WTC11 (cell line): Measurements from ENCODE around the gene ALDOA.

Experiments
- ATF3 ChIP-seq: sonication (generic); formaldehyde crosslinking; conservative IDR thresholded peaks from 2 replicates; pipeline ENCODE4 v1.8.1; 2022; ENCODE audit warnings: mild to moderate bottlenecking, missing genetic modification reagents
- CREB1 ChIP-seq: sonication (generic); formaldehyde crosslinking; IDR thresholded peaks from 2 replicates; pipeline ENCODE4 v1.8.0; 2023; ENCODE audit warnings: mild to moderate bottlenecking, missing genetic modification reagents
- JUN ChIP-seq: sonication (generic); formaldehyde crosslinking; IDR thresholded peaks from 2 replicates; pipeline ENCODE4 v1.8.0; 2023; ENCODE audit warnings: mild to moderate bottlenecking, missing genetic modification reagents
- SP1 ChIP-seq: sonication (generic); formaldehyde crosslinking; conservative IDR thresholded peaks from 2 replicates; pipeline ENCODE4 v1.8.1; 2022; ENCODE audit warnings: missing genetic modification reagents
- TCF7 ChIP-seq: sonication (generic); formaldehyde crosslinking; IDR thresholded peaks from 2 replicates; pipeline ENCODE4 v1.8.0; 2022; ENCODE audit warnings: mild to moderate bottlenecking, low read depth, missing genetic modification reagents, moderate library complexity
- ZSCAN18 ChIP-seq: fragments of 250-450 bp; sonication (Bioruptor Pico); IDR thresholded peaks from 2 replicates; pipeline ENCODE4 v2.1.2; 2022; ENCODE audit warnings: mild to moderate bottlenecking, moderate library complexity
- TF ChIP-seq, protein P1 (sequence below): fragments of 200-600 bp; IDR thresholded peaks from 2 replicates; pipeline ENCODE4 v1.8.0; 2022; ENCODE audit warnings: antibody characterized with exemption
- TF ChIP-seq, protein P2 (sequence below): sonication (generic); formaldehyde crosslinking; IDR thresholded peaks from 2 replicates; pipeline ENCODE4 v1.8.0; 2023; ENCODE audit warnings: missing genetic modification reagents, mild to moderate bottlenecking, borderline replicate concordance

- TF ChIP-seq ATF3 (CRISPR knock-in tag) (no peak), CREB1 (CRISPR knock-in tag) (no peak), JUN (CRISPR knock-in tag) (no peak), SP1 (CRISPR knock-in tag) (no peak), ZSCAN18 (CRISPR knock-in tag) (no peak), TCF7 (CRISPR knock-in tag) (no peak)
- TF ChIP-seq, protein P1, sequence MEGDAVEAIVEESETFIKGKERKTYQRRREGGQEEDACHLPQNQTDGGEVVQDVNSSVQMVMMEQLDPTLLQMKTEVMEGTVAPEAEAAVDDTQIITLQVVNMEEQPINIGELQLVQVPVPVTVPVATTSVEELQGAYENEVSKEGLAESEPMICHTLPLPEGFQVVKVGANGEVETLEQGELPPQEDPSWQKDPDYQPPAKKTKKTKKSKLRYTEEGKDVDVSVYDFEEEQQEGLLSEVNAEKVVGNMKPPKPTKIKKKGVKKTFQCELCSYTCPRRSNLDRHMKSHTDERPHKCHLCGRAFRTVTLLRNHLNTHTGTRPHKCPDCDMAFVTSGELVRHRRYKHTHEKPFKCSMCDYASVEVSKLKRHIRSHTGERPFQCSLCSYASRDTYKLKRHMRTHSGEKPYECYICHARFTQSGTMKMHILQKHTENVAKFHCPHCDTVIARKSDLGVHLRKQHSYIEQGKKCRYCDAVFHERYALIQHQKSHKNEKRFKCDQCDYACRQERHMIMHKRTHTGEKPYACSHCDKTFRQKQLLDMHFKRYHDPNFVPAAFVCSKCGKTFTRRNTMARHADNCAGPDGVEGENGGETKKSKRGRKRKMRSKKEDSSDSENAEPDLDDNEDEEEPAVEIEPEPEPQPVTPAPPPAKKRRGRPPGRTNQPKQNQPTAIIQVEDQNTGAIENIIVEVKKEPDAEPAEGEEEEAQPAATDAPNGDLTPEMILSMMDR: no peak
- TF ChIP-seq, protein P2, sequence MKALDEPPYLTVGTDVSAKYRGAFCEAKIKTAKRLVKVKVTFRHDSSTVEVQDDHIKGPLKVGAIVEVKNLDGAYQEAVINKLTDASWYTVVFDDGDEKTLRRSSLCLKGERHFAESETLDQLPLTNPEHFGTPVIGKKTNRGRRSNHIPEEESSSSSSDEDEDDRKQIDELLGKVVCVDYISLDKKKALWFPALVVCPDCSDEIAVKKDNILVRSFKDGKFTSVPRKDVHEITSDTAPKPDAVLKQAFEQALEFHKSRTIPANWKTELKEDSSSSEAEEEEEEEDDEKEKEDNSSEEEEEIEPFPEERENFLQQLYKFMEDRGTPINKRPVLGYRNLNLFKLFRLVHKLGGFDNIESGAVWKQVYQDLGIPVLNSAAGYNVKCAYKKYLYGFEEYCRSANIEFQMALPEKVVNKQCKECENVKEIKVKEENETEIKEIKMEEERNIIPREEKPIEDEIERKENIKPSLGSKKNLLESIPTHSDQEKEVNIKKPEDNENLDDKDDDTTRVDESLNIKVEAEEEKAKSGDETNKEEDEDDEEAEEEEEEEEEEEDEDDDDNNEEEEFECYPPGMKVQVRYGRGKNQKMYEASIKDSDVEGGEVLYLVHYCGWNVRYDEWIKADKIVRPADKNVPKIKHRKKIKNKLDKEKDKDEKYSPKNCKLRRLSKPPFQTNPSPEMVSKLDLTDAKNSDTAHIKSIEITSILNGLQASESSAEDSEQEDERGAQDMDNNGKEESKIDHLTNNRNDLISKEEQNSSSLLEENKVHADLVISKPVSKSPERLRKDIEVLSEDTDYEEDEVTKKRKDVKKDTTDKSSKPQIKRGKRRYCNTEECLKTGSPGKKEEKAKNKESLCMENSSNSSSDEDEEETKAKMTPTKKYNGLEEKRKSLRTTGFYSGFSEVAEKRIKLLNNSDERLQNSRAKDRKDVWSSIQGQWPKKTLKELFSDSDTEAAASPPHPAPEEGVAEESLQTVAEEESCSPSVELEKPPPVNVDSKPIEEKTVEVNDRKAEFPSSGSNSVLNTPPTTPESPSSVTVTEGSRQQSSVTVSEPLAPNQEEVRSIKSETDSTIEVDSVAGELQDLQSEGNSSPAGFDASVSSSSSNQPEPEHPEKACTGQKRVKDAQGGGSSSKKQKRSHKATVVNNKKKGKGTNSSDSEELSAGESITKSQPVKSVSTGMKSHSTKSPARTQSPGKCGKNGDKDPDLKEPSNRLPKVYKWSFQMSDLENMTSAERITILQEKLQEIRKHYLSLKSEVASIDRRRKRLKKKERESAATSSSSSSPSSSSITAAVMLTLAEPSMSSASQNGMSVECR (CRISPR knock-in tag): no peak
Measured at GRCh38 chr16:30025574-30025973, 40.0 kb upstream of the ALDOA start.
